ENCODE results near the gene NRL.

DNA sequence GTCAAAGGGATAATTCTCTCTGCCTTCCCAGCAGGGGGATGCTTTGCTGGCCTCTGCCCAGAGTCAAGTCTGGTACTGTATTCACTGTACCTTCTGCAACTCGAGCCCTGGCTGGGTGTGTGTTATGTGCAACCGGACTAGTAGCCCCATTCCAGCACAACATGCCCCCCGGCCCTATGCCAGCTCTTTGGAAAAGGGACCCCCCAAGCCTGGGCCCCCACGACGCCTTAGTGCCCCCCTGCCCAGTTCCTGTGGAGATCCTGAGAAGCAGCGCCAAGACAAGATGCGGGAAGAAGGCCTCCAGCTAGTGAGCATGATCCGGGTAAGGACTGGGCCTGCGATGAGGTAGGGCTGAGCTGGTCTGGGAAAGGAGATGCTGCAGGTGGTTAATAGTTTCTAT is 35.8 kb upstream of the NRL start:
- TF ChIP-seq, protein P1, sequence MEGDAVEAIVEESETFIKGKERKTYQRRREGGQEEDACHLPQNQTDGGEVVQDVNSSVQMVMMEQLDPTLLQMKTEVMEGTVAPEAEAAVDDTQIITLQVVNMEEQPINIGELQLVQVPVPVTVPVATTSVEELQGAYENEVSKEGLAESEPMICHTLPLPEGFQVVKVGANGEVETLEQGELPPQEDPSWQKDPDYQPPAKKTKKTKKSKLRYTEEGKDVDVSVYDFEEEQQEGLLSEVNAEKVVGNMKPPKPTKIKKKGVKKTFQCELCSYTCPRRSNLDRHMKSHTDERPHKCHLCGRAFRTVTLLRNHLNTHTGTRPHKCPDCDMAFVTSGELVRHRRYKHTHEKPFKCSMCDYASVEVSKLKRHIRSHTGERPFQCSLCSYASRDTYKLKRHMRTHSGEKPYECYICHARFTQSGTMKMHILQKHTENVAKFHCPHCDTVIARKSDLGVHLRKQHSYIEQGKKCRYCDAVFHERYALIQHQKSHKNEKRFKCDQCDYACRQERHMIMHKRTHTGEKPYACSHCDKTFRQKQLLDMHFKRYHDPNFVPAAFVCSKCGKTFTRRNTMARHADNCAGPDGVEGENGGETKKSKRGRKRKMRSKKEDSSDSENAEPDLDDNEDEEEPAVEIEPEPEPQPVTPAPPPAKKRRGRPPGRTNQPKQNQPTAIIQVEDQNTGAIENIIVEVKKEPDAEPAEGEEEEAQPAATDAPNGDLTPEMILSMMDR (IDR thresholded peaks at IDR 0.05) = no peak
- TF ChIP-seq POLR2A (IDR thresholded peaks at IDR 0.05) = no peak
